Inflammatory macrophage treated with lipopolysaccharide for 1 hour (primary cell): Measurements from ENCODE around the gene POU5F1.
"Not testable (repeated sequence)": the region's sequence is repeated elsewhere in the genome, so short reads cannot be mapped to it uniquely, and the experiment has no call there.

ENCODE experiments used
- DNase-seq, 2 donors: peaks; one replicate each; pipeline ENCODE4 v3.0.0-alpha.2; 2020 to 2022

The POU5F1 gene

GRCh38 chr6:31170600-31170881 is at the start of gene POU5F1:
Gene POU5F1, minus strand, starts transcription at chr6:31170682. Its CDS starts 62 bp downstream, at chr6:31170620.
- DNase-seq = no peak

- DNase-seq = peak; percentile 60 to 68
These were observed 45.9 kb upstream of the POU5F1 start for GRCh38 chr6:31216208-31216898.

- not testable (repeated sequence) for DNase-seq
These were observed 44.7 kb upstream of the POU5F1 start for GRCh38 chr6:31215216-31215615.

- DNase-seq = no peak
These were observed 44.0 kb upstream of the POU5F1 start for GRCh38 chr6:31214516-31214915.

GRCh38 chr6:31210741-31211532 is 40.5 kb upstream of the POU5F1 start:
- DNase-seq = no peak

- no peak for DNase-seq
These were observed 39.6 kb upstream of the POU5F1 start for GRCh38 chr6:31210123-31210522.

- no peak for DNase-seq
These were observed 38.7 kb upstream of the POU5F1 start for GRCh38 chr6:31209137-31209536.

GRCh38 chr6:31208506-31208905 is 38.0 kb upstream of the POU5F1 start:
- no peak for DNase-seq

- no peak for DNase-seq
These were observed 35.2 kb upstream of the POU5F1 start for GRCh38 chr6:31205638-31206037.

- no peak for DNase-seq
These were observed 34.3 kb upstream of the POU5F1 start for GRCh38 chr6:31204751-31205145.

- peak in 1 of 2 donors; percentile 69 for DNase-seq
These were observed 33.0 kb upstream of the POU5F1 start for GRCh38 chr6:31203345-31203979.

GRCh38 chr6:31202259-31203166 is 32.0 kb upstream of the POU5F1 start:
- DNase-seq = no peak

- not testable (repeated sequence) for DNase-seq
These were observed 28.6 kb upstream of the POU5F1 start for GRCh38 chr6:31199105-31199452.

- DNase-seq = peak; percentile 92
These were observed 27.2 kb upstream of the POU5F1 start for GRCh38 chr6:31197559-31198305.

GRCh38 chr6:31196251-31197022 is 26.0 kb upstream of the POU5F1 start:
- not testable (repeated sequence) for DNase-seq

- not testable (repeated sequence) for DNase-seq
These were observed 25.0 kb upstream of the POU5F1 start for GRCh38 chr6:31195308-31195979.

GRCh38 chr6:31194061-31194834 is 23.8 kb upstream of the POU5F1 start:
- no peak for DNase-seq

- no peak for DNase-seq
These were observed 22.7 kb upstream of the POU5F1 start for GRCh38 chr6:31193206-31193605.

- peak; percentile 45 to 77 for DNase-seq
These were observed 22.1 kb upstream of the POU5F1 start for GRCh38 chr6:31192431-31193105.
